Lower leg skin (tissue), 3 donors: Measurements from ENCODE around the gene ATP2A2.

Experiments used
- POLR2A ChIP-seq, 2 donors: fragments of 450-650 bp; IDR thresholded peaks; one replicate each; pipeline ENCODE4 v1.6.1; 2016 to 2017; ENCODE audit warnings: antibody characterized with exemption in 2 of 2, mild to moderate bottlenecking in 1 of 2, moderate library complexity in 1 of 2
- TF ChIP-seq, protein P1 (sequence below), 3 donors: fragments of 450-650 bp; IDR thresholded peaks; one replicate each; pipeline ENCODE4 v1.5.1; 2016; ENCODE audit warnings: antibody characterized with exemption in 3 of 3, mild to moderate bottlenecking in 3 of 3, moderate library complexity in 2 of 3

GRCh38 chr12:110235383-110235782 is 45.7 kb upstream of the ATP2A2 start:
- no peak for TF ChIP-seq POLR2A (IDR thresholded peaks at IDR 0.05)
- TF ChIP-seq, protein P1, sequence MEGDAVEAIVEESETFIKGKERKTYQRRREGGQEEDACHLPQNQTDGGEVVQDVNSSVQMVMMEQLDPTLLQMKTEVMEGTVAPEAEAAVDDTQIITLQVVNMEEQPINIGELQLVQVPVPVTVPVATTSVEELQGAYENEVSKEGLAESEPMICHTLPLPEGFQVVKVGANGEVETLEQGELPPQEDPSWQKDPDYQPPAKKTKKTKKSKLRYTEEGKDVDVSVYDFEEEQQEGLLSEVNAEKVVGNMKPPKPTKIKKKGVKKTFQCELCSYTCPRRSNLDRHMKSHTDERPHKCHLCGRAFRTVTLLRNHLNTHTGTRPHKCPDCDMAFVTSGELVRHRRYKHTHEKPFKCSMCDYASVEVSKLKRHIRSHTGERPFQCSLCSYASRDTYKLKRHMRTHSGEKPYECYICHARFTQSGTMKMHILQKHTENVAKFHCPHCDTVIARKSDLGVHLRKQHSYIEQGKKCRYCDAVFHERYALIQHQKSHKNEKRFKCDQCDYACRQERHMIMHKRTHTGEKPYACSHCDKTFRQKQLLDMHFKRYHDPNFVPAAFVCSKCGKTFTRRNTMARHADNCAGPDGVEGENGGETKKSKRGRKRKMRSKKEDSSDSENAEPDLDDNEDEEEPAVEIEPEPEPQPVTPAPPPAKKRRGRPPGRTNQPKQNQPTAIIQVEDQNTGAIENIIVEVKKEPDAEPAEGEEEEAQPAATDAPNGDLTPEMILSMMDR (IDR thresholded peaks at IDR 0.05) = no peak
